Smooth muscle cell of the brain vasculature (primary cell): Measurements from ENCODE around the gene ITGAV.

Experiments
- DNase-seq: peaks from one replicate; pipeline ENCODE4 v3.0.0-alpha.2; 2012; ENCODE audit warnings: low read depth, low spot score

Gene ITGAV

GRCh38 chr2:186669146-186669545, 79.3 kb downstream of the ITGAV start:
- no peak for DNase-seq

GRCh38 chr2:186670831-186671230, 81.0 kb downstream of the ITGAV start:
- DNase-seq, result no peak

GRCh38 chr2:186675380-186675779, 85.5 kb downstream of the ITGAV start:
- DNase-seq, result no peak

- no peak for DNase-seq
These were observed 93.5 kb downstream of the ITGAV start for GRCh38 chr2:186683341-186683740.

- DNase-seq, result no peak
These were observed 98.0 kb downstream of the ITGAV start for GRCh38 chr2:186687807-186688211.

GRCh38 chr2:186688813-186689212, 99.0 kb downstream of the ITGAV start:
- no peak for DNase-seq

- no peak for DNase-seq
These were observed 100.9 kb downstream of the ITGAV start for GRCh38 chr2:186690786-186691185.

- DNase-seq, result no peak
These were observed 101.4 kb downstream of the ITGAV start for GRCh38 chr2:186691231-186691630.

- no peak for DNase-seq
These were observed 102.0 kb downstream of the ITGAV start for GRCh38 chr2:186691900-186692299.

- no peak for DNase-seq
These were observed 103.6 kb downstream of the ITGAV start for GRCh38 chr2:186693446-186693832.

- no peak for DNase-seq
These were observed 105.4 kb downstream of the ITGAV start for GRCh38 chr2:186695081-186695756.

- no peak for DNase-seq
These were observed 106.4 kb downstream of the ITGAV start for GRCh38 chr2:186696290-186696689.

- no peak for DNase-seq
These were observed 106.9 kb downstream of the ITGAV start for GRCh38 chr2:186696804-186697203.

- no peak for DNase-seq
These were observed 107.7 kb downstream of the ITGAV start for GRCh38 chr2:186697536-186697935.

- no peak for DNase-seq
These were observed 109.9 kb downstream of the ITGAV start for GRCh38 chr2:186699742-186700141.

- DNase-seq, result no peak
These were observed 112.2 kb downstream of the ITGAV start for GRCh38 chr2:186702006-186702405.

- DNase-seq, result no peak
These were observed 112.6 kb downstream of the ITGAV start for GRCh38 chr2:186702501-186702900.

- DNase-seq, result no peak
These were observed 115.0 kb downstream of the ITGAV start for GRCh38 chr2:186704897-186705296.

- DNase-seq, result no peak
These were observed 119.9 kb downstream of the ITGAV start for GRCh38 chr2:186709529-186710450.

GRCh38 chr2:186713691-186714090, 123.8 kb downstream of the ITGAV start:
- DNase-seq, result peak; percentile 35

- no peak for DNase-seq
These were observed 124.8 kb downstream of the ITGAV start for GRCh38 chr2:186714611-186715010.

- no peak for DNase-seq
These were observed 126.1 kb downstream of the ITGAV start for GRCh38 chr2:186716004-186716403.

- DNase-seq, result no peak
These were observed 127.0 kb downstream of the ITGAV start for GRCh38 chr2:186716899-186717298.
